ENCODE data around the gene RAI1. TPM values are rescaled to one million over a fixed set of nuclear protein-coding genes. Genes with fewer than 3 reads are reported as not detected.

RAI1 gene
- total and polyA plus RNA-seq, 2 of the 8 experiments (the other 6 are each of a cell fraction or from before 2014, with no cell fraction given): 0.39 to 1.2 TPM

- Histone ChIP-seq H2AFZ (ENCODE audit: low read length) (no peak overlapping the region), H2BK120ac (replicated peaks; ENCODE audit: low read depth, low read length) (no peak overlapping the region), H4K91ac (replicated peaks; ENCODE audit: insufficient read length, low read length) (no peak overlapping the region), H3K4me1 (replicated peaks in 1 of 4; ENCODE audit: control insufficient read depth in 3 of 4, insufficient read depth in 4 of 4, low read length in 3 of 4) (peaks cover 7 to 28% (median 21%) of the 10 kb centered on the region in 4 experiments), H3K4me2 (ENCODE audit: insufficient read depth in 1 of 2, low read depth in 2 of 2, low read length in 2 of 2) (no peak overlapping the region), H4K5ac (ENCODE audit: insufficient read length, low read depth, low read length) (no peak overlapping the region), H4K20me1 (replicated peaks in 1 of 2; ENCODE audit: control insufficient read depth in 1 of 2, insufficient read depth in 2 of 2, low read length in 2 of 2) (no peaks in the 10 kb centered on the region), H3K56ac (replicated peaks; ENCODE audit: insufficient read length, low read depth, low read length) (no peak overlapping the region), H3K14ac (ENCODE audit: insufficient read length) (no peak overlapping the region), H2BK5ac (ENCODE audit: low read depth, low read length) (no peak overlapping the region), H2BK12ac (ENCODE audit: low read depth, low read length) (no peak overlapping the region), H3K18ac (ENCODE audit: extremely low read depth, low read length) (no peak overlapping the region; the same call in 1 of the 2 replicates), H4K8ac (ENCODE audit: extremely low read depth, insufficient read depth, low read length) (no peak overlapping the region), H2AK5ac (ENCODE audit: low read depth, low read length) (no peak overlapping the region), H3K23ac (ENCODE audit: insufficient read length) (no peak overlapping the region), H3K27me3 (replicated peaks in 1 of 4; ENCODE audit: control insufficient read depth in 3 of 4, extremely low read depth in 1 of 4, insufficient read depth in 3 of 4, low read length in 3 of 4) (peaks cover 0 to 15% (median 6%) of the 10 kb centered on the region in 4 experiments; a peak in 5 of 7 replicates), H3K79me2 (ENCODE audit: control insufficient read depth in 1 of 2, insufficient read depth in 2 of 2, low read length in 2 of 2) (no peaks in the 10 kb centered on the region), H2BK15ac (ENCODE audit: low read length) (no peak overlapping the region), H3K79me1 (ENCODE audit: low read depth, low read length) (no peaks in the 10 kb centered on the region), H3K4me3 (ENCODE audit: extremely low read depth in 1 of 4, insufficient read depth in 2 of 4, low read depth in 3 of 4, low read length in 4 of 4) (no peak overlapping the region), H2BK20ac (ENCODE audit: low read length) (no peak overlapping the region), H3K9me3 (ENCODE audit: insufficient read depth in 2 of 2, low read depth in 1 of 2, low read length in 1 of 2) (no peaks in the 10 kb centered on the region), H3K4ac (replicated peaks; ENCODE audit: insufficient read length, low read depth, low read length) (no peak overlapping the region), H3K27ac (ENCODE audit: low read depth, low read length) (no peak overlapping the region), H3K23me2 (ENCODE audit: low read depth, low read length) (no peaks in the 10 kb centered on the region), H3K9ac (replicated peaks in 1 of 4; ENCODE audit: extremely low read depth in 1 of 4, low read depth in 3 of 4, low read length in 3 of 4) (no peak overlapping the region), H3K36me3 (ENCODE audit: control insufficient read depth in 2 of 4, insufficient read depth in 4 of 4, low read length in 3 of 4) (no peaks in the 10 kb centered on the region)
- TF ChIP-seq RBBP5 (IDR thresholded peaks at IDR 0.05; ENCODE audit: borderline replicate concordance, low read depth, low read length) (no peak), MAFK (IDR thresholded peaks at IDR 0.05; ENCODE audit: low read depth, low read length) (no peak), BCL11A (IDR thresholded peaks at IDR 0.05; ENCODE audit: low read depth in 2 of 2, low read length in 2 of 2) (no peak), USF2 (IDR thresholded peaks at IDR 0.05; ENCODE audit: low read length) (no peak), KDM1A (IDR thresholded peaks at IDR 0.05; ENCODE audit: borderline replicate concordance, low read length) (peak; percentile 70), SIN3A (conservative IDR thresholded peaks at IDR 0.05 in 1 of 2, IDR thresholded peaks at IDR 0.05 in 1 of 2; ENCODE audit: low read depth in 1 of 2, low read length in 2 of 2) (no peak), SUZ12 (IDR thresholded peaks at IDR 0.05; ENCODE audit: low read length) (no peak), CTBP2 (IDR thresholded peaks at IDR 0.05; ENCODE audit: borderline replicate concordance, insufficient read depth, insufficient read length, low read length) (no peak), SIRT6 (IDR thresholded peaks at IDR 0.05; ENCODE audit: low read length) (no peak)
- FAIRE-seq (no peak), DNase-seq (ENCODE audit: low read depth in 1 of 2, low spot score in 2 of 2) (no peak)
- CTCF ChIA-PET (ENCODE audit: partially characterized antibody): interaction anchor here (0.6 to 1.2 kb wide), 3 partner anchors 13 to 37 kb away, joined by 3 to 5 read pairs (median 4); no protein-coding TSS in a partner anchor
- WGBS, 2 experiments (ENCODE audit: extremely low coverage in 1 of 2, insufficient coverage in 1 of 2, insufficient read length in 1 of 2, insufficient replicate concordance in 2 of 2, low coverage in 1 of 2, low lambda C conversion rate in 2 of 2, missing lambda C conversion rate in 1 of 2): 83% methylated on average over 4 of the region's 4 CpGs; no CpG with 5 or more reads in 1 of the 2 experiments
- POLR2A ChIA-PET (ENCODE audit: partially characterized antibody): no interaction called here
Measured at GRCh38 chr17:17744116-17744515, 62.9 kb downstream of the RAI1 start.

All from H1 (cell line).